ENCODE results near the gene EGLN3.

The EGLN3 gene

GRCh38 chr14:33972583-33973081 is 21.8 kb upstream of the EGLN3 start:
- TF ChIP-seq GATA3 (IDR thresholded peaks at IDR 0.05; ENCODE audit: low read depth, low read length) (no peak), GATA2 (IDR thresholded peaks at IDR 0.05; ENCODE audit: low read depth, low read length) (no peak)

- TF ChIP-seq GATA3 (IDR thresholded peaks at IDR 0.05; ENCODE audit: low read depth, low read length) = no peak
- TF ChIP-seq GATA2 (IDR thresholded peaks at IDR 0.05; ENCODE audit: low read depth, low read length) = no peak
Observed at GRCh38 chr14:33968722-33969121, 17.8 kb upstream of the EGLN3 start.

GRCh38 chr14:33967138-33967537 is 16.3 kb upstream of the EGLN3 start:
- no peak for TF ChIP-seq GATA3 (IDR thresholded peaks at IDR 0.05; ENCODE audit: low read depth, low read length)

- no peak for TF ChIP-seq GATA3 (IDR thresholded peaks at IDR 0.05; ENCODE audit: low read depth, low read length)
- TF ChIP-seq GATA2 (IDR thresholded peaks at IDR 0.05; ENCODE audit: low read depth, low read length) = no peak
Observed at GRCh38 chr14:33966276-33966675, 15.4 kb upstream of the EGLN3 start.

- TF ChIP-seq GATA3 (IDR thresholded peaks at IDR 0.05; ENCODE audit: low read depth, low read length) (no peak), GATA2 (IDR thresholded peaks at IDR 0.05; ENCODE audit: low read depth, low read length) (no peak)
Observed at GRCh38 chr14:33964599-33965317, 13.9 kb upstream of the EGLN3 start.

- no peak for TF ChIP-seq GATA3 (IDR thresholded peaks at IDR 0.05; ENCODE audit: low read depth, low read length)
- TF ChIP-seq GATA2 (IDR thresholded peaks at IDR 0.05; ENCODE audit: low read depth, low read length) = no peak
Observed at GRCh38 chr14:33963892-33964291, 13.0 kb upstream of the EGLN3 start.

- no peak for TF ChIP-seq GATA2 (IDR thresholded peaks at IDR 0.05; ENCODE audit: low read depth, low read length)
- TF ChIP-seq GATA3 (IDR thresholded peaks at IDR 0.05; ENCODE audit: low read depth, low read length) = no peak
Observed at GRCh38 chr14:33962016-33962415, 11.1 kb upstream of the EGLN3 start.

- peak; percentile 98 for TF ChIP-seq GATA2 (IDR thresholded peaks at IDR 0.05; ENCODE audit: low read depth, low read length)
- TF ChIP-seq GATA3 (IDR thresholded peaks at IDR 0.05; ENCODE audit: low read depth, low read length) = peak; percentile 92
Observed at GRCh38 chr14:33959692-33960151, 8.8 kb upstream of the EGLN3 start.

- no peak for TF ChIP-seq GATA3 (IDR thresholded peaks at IDR 0.05; ENCODE audit: low read depth, low read length)
- TF ChIP-seq GATA2 (IDR thresholded peaks at IDR 0.05; ENCODE audit: low read depth, low read length) = no peak
Observed at GRCh38 chr14:33958605-33959226, 7.8 kb upstream of the EGLN3 start.

- TF ChIP-seq GATA2 (IDR thresholded peaks at IDR 0.05; ENCODE audit: low read depth, low read length) (no peak), GATA3 (IDR thresholded peaks at IDR 0.05; ENCODE audit: low read depth, low read length) (no peak)
Observed at GRCh38 chr14:33957993-33958392, 7.1 kb upstream of the EGLN3 start.

- TF ChIP-seq GATA3 (IDR thresholded peaks at IDR 0.05; ENCODE audit: low read depth, low read length) = no peak
Observed at GRCh38 chr14:33957299-33957698, 6.4 kb upstream of the EGLN3 start.

GRCh38 chr14:33956640-33957039 is 5.8 kb upstream of the EGLN3 start:
- TF ChIP-seq GATA3 (IDR thresholded peaks at IDR 0.05; ENCODE audit: low read depth, low read length) (no peak), GATA2 (IDR thresholded peaks at IDR 0.05; ENCODE audit: low read depth, low read length) (no peak)

GRCh38 chr14:33954016-33954598 is 3.2 kb upstream of the EGLN3 start:
- TF ChIP-seq GATA3 (IDR thresholded peaks at IDR 0.05; ENCODE audit: low read depth, low read length) (no peak), GATA2 (IDR thresholded peaks at IDR 0.05; ENCODE audit: low read depth, low read length) (peak; percentile 32; the same call in 1 of the 2 replicates)

GRCh38 chr14:33952541-33952940 is 1.7 kb upstream of the EGLN3 start:
- TF ChIP-seq GATA2 (IDR thresholded peaks at IDR 0.05; ENCODE audit: low read depth, low read length) (no peak), GATA3 (IDR thresholded peaks at IDR 0.05; ENCODE audit: low read depth, low read length) (no peak)

Data from SH-SY5Y (cell line).